Epidermal melanocyte (primary cell): ENCODE results near the gene PRRC2A.

Experiments used
- DNase-seq: peaks from one replicate; pipeline ENCODE4 v3.0.0; 2011; ENCODE audit warnings: low spot score; ENCODE audit not compliant: insufficient read length

The PRRC2A gene

GRCh38 chr6:31620586-31621319 lies at the start of gene PRRC2A:
PRRC2A (plus strand) TSS chr6:31620715; CDS start chr6:31622790, 2,075 bp downstream.
- peak; percentile 50 for DNase-seq

GRCh38 chr6:31572041-31572911 lies 48.2 kb upstream of the PRRC2A start, which contains the start of gene LTA:
LTA (plus strand) TSS chr6:31572289; CDS start chr6:31572743, 454 bp downstream.
- DNase-seq = no peak

- no peak for DNase-seq
Observed at GRCh38 chr6:31573239-31574105, 47.0 kb upstream of the PRRC2A start.

GRCh38 chr6:31574106-31575061 lies 46.1 kb upstream of the PRRC2A start:
- DNase-seq = no peak

GRCh38 chr6:31575335-31575901 lies 45.1 kb upstream of the PRRC2A start, which contains the start of gene TNF:
TNF (plus strand) TSS chr6:31575565; CDS start chr6:31575742, 177 bp downstream.
- DNase-seq = no peak

GRCh38 chr6:31575952-31576685 lies 44.4 kb upstream of the PRRC2A start:
- no peak for DNase-seq

GRCh38 chr6:31576897-31577578 lies 43.5 kb upstream of the PRRC2A start:
- DNase-seq = no peak

- no peak for DNase-seq
Observed at GRCh38 chr6:31577579-31577966, 42.9 kb upstream of the PRRC2A start.

- DNase-seq = no peak
Observed at GRCh38 chr6:31578184-31579118, 42.1 kb upstream of the PRRC2A start.

- DNase-seq = no peak
Observed at GRCh38 chr6:31579119-31579505, 41.4 kb upstream of the PRRC2A start.

- no peak for DNase-seq
Observed at GRCh38 chr6:31579546-31580437, 40.7 kb upstream of the PRRC2A start.

GRCh38 chr6:31580438-31580740 lies 40.1 kb upstream of the PRRC2A start:
- no peak for DNase-seq

GRCh38 chr6:31580807-31581433 lies 39.6 kb upstream of the PRRC2A start:
- peak; percentile 91 for DNase-seq

- no peak for DNase-seq
Observed at GRCh38 chr6:31581434-31582229, 38.9 kb upstream of the PRRC2A start.

GRCh38 chr6:31582230-31582643 lies 38.3 kb upstream of the PRRC2A start, which contains the start of gene LTB:
LTB (minus strand) TSS chr6:31582424; CDS start chr6:31582417, 7 bp downstream.
- no peak for DNase-seq
